HCT116 (cell line): ENCODE data around the gene PVALEF.

Source experiments
- POLR2AphosphoS5 ChIP-seq: IDR thresholded peaks from 2 replicates; pipeline ENCODE4 v1.6.1; 2011; ENCODE audit warnings: mild to moderate bottlenecking, low read depth, low read length, moderate library complexity
- TF ChIP-seq, protein P1 (sequence below), 3 experiments: fragments of 200-600 bp in 1 of 3; sonication (generic) in 1 of 3; IDR thresholded peaks in 2 of 3; conservative IDR thresholded peaks in 1 of 3; 2 replicates each; pipeline ENCODE4 v1.5.1; 2012 to 2017; ENCODE audit warnings: low read depth in 2 of 3, low read length in 2 of 3, antibody characterized with exemption in 1 of 3, borderline replicate concordance in 1 of 3, control low read depth in 1 of 3, mild to moderate bottlenecking in 1 of 3, mixed read lengths in 1 of 3, mixed run types in 1 of 3, moderate library complexity in 1 of 3; ENCODE audit not compliant: insufficient read depth in 1 of 3

DNA sequence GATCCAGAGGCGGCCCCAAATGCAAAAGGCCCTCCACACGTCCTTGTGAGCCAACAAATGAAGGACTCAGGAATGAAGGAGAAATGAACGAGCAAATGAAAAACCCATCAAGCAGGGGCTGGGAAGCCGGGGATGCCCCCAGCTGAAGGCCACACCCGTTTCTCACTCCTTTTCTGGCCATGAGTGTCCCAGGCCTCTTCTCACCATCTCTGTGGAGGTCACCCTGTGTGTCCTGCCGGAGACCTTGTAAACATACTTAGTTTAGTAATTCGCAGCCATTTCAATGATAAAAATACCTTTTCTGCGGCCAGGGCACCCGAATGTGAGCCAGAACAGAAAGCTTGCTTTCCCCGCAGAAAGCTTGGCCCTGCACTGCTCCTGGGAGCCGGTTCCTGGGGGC, 21.8 kb downstream of the PVALEF start:
- no peak for TF ChIP-seq POLR2AphosphoS5
- TF ChIP-seq, protein P1, sequence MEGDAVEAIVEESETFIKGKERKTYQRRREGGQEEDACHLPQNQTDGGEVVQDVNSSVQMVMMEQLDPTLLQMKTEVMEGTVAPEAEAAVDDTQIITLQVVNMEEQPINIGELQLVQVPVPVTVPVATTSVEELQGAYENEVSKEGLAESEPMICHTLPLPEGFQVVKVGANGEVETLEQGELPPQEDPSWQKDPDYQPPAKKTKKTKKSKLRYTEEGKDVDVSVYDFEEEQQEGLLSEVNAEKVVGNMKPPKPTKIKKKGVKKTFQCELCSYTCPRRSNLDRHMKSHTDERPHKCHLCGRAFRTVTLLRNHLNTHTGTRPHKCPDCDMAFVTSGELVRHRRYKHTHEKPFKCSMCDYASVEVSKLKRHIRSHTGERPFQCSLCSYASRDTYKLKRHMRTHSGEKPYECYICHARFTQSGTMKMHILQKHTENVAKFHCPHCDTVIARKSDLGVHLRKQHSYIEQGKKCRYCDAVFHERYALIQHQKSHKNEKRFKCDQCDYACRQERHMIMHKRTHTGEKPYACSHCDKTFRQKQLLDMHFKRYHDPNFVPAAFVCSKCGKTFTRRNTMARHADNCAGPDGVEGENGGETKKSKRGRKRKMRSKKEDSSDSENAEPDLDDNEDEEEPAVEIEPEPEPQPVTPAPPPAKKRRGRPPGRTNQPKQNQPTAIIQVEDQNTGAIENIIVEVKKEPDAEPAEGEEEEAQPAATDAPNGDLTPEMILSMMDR (IDR thresholded peaks at IDR 0.05 in 2 of 3, conservative IDR thresholded peaks at IDR 0.05 in 1 of 3; ENCODE audit: borderline replicate concordance in 1 of 3, insufficient read depth in 1 of 3, low read depth in 2 of 3, low read length in 2 of 3): no peak
